PC-3 (cell line): ENCODE data around the gene SLC39A11. TPM values are rescaled to one million over a fixed set of nuclear protein-coding genes. Genes with fewer than 3 reads are reported as not detected.

Source experiments
- ATAC-seq: fragments of 200-7000 bp; cut with Tn5 transposase; 2 replicates; pipeline ENCODE4 v1.9.1; 2020; ENCODE audit warnings: mild to moderate bottlenecking, moderate library complexity
- BruUV-seq: library from RNA; stranded (reverse); fragments of 400-500 nt; replicated peaks from 2 replicates; lab custom pipeline; 2021; lab: Mats Ljungman, UMichigan
- CTCF ChIA-PET: fragments of 300-600 bp; sonication (Branson Sonifier 250); formaldehyde crosslinking; loops from one replicate; lab custom pipeline; 2022; ENCODE audit warnings: antibody characterized with exemption; lab: Charles Lee
- POLR2A ChIA-PET: fragments of 300-600 bp; sonication (Branson Sonifier 250); formaldehyde crosslinking; loops from one replicate; lab custom pipeline; 2022; ENCODE audit warnings: antibody characterized with exemption; ENCODE audit not compliant: unreplicated experiment; lab: Charles Lee
- DNase-seq: peaks from one replicate; pipeline ENCODE4 v3.0.0-alpha.2; 2015
- H2AFZ ChIP-seq: fragments of 300-600 bp; sonication (generic); 2 replicates; pipeline ENCODE4 v1.6.0; 2016; ENCODE audit warnings: antibody characterized with exemption, low read length
- H3F3A ChIP-seq: fragments of 300-600 bp; sonication (generic); one replicate; pipeline ENCODE4 v1.6.0; 2017; ENCODE audit warnings: antibody characterized with exemption, low read length, control low read depth, mild to moderate bottlenecking; ENCODE audit not compliant: unreplicated experiment
- H3K27ac ChIP-seq: fragments of 300-600 bp; sonication (generic); 2 replicates; pipeline ENCODE4 v1.5.1; 2016; ENCODE audit warnings: mild to moderate bottlenecking, low read length
- H3K27me3 ChIP-seq: fragments of 300-600 bp; sonication (generic); 2 replicates; pipeline ENCODE4 v1.6.1; 2016; ENCODE audit warnings: low read length, mixed read lengths
- H3K36me3 ChIP-seq: fragments of 300-600 bp; sonication (generic); 2 replicates; pipeline ENCODE4 v1.6.1; 2016; ENCODE audit warnings: low read depth, mixed run types, low read length, mixed read lengths
- H3K4me1 ChIP-seq: fragments of 300-600 bp; sonication (generic); 2 replicates; pipeline ENCODE4 v1.5.1; 2016; ENCODE audit warnings: low read length; ENCODE audit not compliant: insufficient read depth
- H3K4me2 ChIP-seq: fragments of 300-600 bp; sonication (generic); 2 replicates; pipeline ENCODE4 v1.6.0; 2016; ENCODE audit warnings: low read length
- H3K4me3 ChIP-seq: fragments of 300-600 bp; sonication (generic); 2 replicates; pipeline ENCODE4 v1.5.1; 2016; ENCODE audit warnings: mild to moderate bottlenecking, low read length, mixed read lengths
- H3K79me2 ChIP-seq: fragments of 300-600 bp; sonication (generic); 2 replicates; pipeline ENCODE4 v1.6.1; 2017; ENCODE audit warnings: low read length, mixed read lengths
- H3K9ac ChIP-seq: fragments of 300-600 bp; sonication (generic); 2 replicates; pipeline ENCODE4 v1.6.0; 2016; ENCODE audit warnings: mild to moderate bottlenecking, low read length
- H3K9me2 ChIP-seq: fragments of 300-600 bp; sonication (generic); replicated peaks from 2 replicates; pipeline ENCODE4 v1.6.1; 2016; ENCODE audit warnings: mixed run types, low read length, mixed read lengths
- H3K9me3 ChIP-seq: fragments of 300-600 bp; sonication (generic); 2 replicates; pipeline ENCODE4 v1.6.1; 2016; ENCODE audit warnings: low read length, mixed read lengths
- H4K20me1 ChIP-seq: fragments of 300-600 bp; sonication (generic); 2 replicates; pipeline ENCODE4 v1.6.1; 2016; ENCODE audit warnings: low read length, mixed read lengths
- EZH2 ChIP-seq: fragments of 300-600 bp; sonication (generic); IDR thresholded peaks from one replicate; pipeline ENCODE4 v1.6.1; 2017; ENCODE audit warnings: antibody characterized with exemption, mild to moderate bottlenecking, low read length; ENCODE audit not compliant: unreplicated experiment
- EZH2phosphoT487 ChIP-seq: fragments of 300-600 bp; sonication (generic); IDR thresholded peaks from 2 replicates; pipeline ENCODE4 v1.6.1; 2018; ENCODE audit warnings: mild to moderate bottlenecking, antibody characterized with exemption, low read length, borderline replicate concordance
- intact Hi-C: fragments of 100-400 bp; cut with micrococcal nuclease; formaldehyde crosslinking; loops from 2 replicates; pipeline ENCODE4 v1.9.0; 2023
- total RNA-seq: library from RNA; depleted of rRNA; stranded (reverse); fragments of >200 nt; gene quantifications from 2 replicates; pipeline ENCODE4 v1.2.3, GENCODE V29; 2014
- TF ChIP-seq, protein P1 (sequence below): fragments of 300-600 bp; sonication (generic); conservative IDR thresholded peaks from 2 replicates; pipeline ENCODE4 v1.5.1; 2017; ENCODE audit warnings: antibody characterized with exemption, low read depth, mild to moderate bottlenecking, low read length

SLC39A11 gene
- total RNA-seq, 1 experiment from 2014 or later: 37.7 TPM

DNA sequence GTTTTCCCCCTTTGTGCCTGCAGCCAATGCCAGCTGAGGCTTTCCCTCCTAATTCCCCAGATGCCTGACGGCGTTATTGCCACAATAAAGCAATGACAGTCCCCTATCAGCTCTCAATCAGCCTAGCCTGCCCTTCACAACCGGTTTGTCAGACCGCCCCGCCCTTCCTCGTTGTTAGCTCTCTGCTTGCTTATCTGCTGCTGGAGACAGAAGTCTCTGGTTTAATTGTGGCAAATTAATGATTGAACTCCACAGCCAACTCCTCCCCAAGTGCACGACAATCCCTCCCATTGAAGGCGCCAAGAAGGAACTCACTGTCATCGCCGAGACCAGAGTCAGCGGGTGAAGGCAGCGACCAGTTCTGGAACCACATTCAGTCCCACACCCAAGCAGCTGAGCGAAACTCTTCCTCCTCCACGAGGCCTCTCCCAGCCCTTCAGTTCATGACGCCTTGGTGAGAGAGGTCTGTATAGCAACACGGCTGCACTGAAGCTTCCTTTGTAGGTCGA, 474.4 kb downstream of the SLC39A11 start:
- no peaks in the 10 kb centered on the region for H4K20me1 ChIP-seq
- peak; percentile 76 for DNase-seq
- intact Hi-C loops: no loop called here
- H3F3A ChIP-seq: no peaks in the 10 kb centered on the region
- H3K27me3 ChIP-seq: no peaks in the 10 kb centered on the region
- H3K4me2 ChIP-seq: peak overlapping the region; percentile 67
- peak overlapping the region; percentile 27; the same call in 1 of the 2 replicates for H3K4me3 ChIP-seq
- peak overlapping the region; percentile 54 for H2AFZ ChIP-seq
- no TSS peak for BruUV-seq
- ChIA-PET CTCF (no interaction called here), POLR2A (interaction anchor here (0.9 kb wide), 1 partner anchor 17 kb away, joined by 3 read pairs; no protein-coding TSS in a partner anchor)
- H3K4me1 ChIP-seq: peaks cover 44% of the 10 kb centered on the region
- peak; percentile 19 for ATAC-seq
- H3K9ac ChIP-seq: peak overlapping the region; percentile 25
- H3K9me3 ChIP-seq: no peaks in the 10 kb centered on the region
- peak overlapping the region; percentile 51 for H3K27ac ChIP-seq
- TF ChIP-seq EZH2phosphoT487: no peak
- no peak for TF ChIP-seq EZH2
- TF ChIP-seq, protein P1, sequence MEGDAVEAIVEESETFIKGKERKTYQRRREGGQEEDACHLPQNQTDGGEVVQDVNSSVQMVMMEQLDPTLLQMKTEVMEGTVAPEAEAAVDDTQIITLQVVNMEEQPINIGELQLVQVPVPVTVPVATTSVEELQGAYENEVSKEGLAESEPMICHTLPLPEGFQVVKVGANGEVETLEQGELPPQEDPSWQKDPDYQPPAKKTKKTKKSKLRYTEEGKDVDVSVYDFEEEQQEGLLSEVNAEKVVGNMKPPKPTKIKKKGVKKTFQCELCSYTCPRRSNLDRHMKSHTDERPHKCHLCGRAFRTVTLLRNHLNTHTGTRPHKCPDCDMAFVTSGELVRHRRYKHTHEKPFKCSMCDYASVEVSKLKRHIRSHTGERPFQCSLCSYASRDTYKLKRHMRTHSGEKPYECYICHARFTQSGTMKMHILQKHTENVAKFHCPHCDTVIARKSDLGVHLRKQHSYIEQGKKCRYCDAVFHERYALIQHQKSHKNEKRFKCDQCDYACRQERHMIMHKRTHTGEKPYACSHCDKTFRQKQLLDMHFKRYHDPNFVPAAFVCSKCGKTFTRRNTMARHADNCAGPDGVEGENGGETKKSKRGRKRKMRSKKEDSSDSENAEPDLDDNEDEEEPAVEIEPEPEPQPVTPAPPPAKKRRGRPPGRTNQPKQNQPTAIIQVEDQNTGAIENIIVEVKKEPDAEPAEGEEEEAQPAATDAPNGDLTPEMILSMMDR: no peak
- H3K36me3 ChIP-seq: no peaks in the 10 kb centered on the region
- no peaks in the 10 kb centered on the region for H3K9me2 ChIP-seq
- no peaks in the 10 kb centered on the region for H3K79me2 ChIP-seq

DNA sequence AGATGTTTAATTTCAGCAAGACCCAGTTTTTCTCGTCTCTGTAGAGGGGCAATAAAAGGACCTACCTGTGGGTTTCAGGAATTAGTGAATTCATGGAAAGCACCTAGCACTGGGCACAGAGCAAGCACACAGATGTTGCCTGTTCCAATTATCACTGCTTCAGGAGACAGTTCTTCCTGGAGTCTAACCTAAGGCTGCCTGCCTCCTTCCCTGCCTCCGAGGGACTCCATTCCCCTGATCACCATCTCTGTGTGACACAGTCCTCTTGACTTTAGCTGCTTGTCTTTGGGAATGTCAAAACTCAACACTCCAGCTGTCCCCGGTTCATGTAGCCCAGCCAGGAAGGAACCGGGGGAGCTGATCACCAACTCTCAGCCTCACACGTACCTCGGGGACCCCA, 474.9 kb downstream of the SLC39A11 start:
- ATAC-seq (no peak), DNase-seq (no peak)
- Histone ChIP-seq H3K9me3 (no peaks in the 10 kb centered on the region), H3K4me3 (peak overlapping the region; percentile 27; the same call in 1 of the 2 replicates), H3K4me1 (peaks cover 44% of the 10 kb centered on the region), H3F3A (no peaks in the 10 kb centered on the region), H3K27ac (peak overlapping the region; percentile 51), H3K79me2 (no peaks in the 10 kb centered on the region), H4K20me1 (no peaks in the 10 kb centered on the region), H2AFZ (peak overlapping the region; percentile 54; the same call in 1 of the 2 replicates), H3K36me3 (no peaks in the 10 kb centered on the region), H3K9me2 (no peaks in the 10 kb centered on the region), H3K27me3 (no peaks in the 10 kb centered on the region), H3K9ac (peak overlapping the region; percentile 25; the same call in 1 of the 2 replicates), H3K4me2 (peak overlapping the region; percentile 67)
- BruUV-seq: no TSS peak
- ChIA-PET POLR2A (interaction anchor here (0.9 kb wide), 1 partner anchor 17 kb away, joined by 3 read pairs; no protein-coding TSS in a partner anchor), CTCF (no interaction called here)
- TF ChIP-seq EZH2phosphoT487 (no peak), EZH2 (no peak)
- TF ChIP-seq, protein P1: no peak
- intact Hi-C loops: no loop called here

- H3K36me3 ChIP-seq: no peaks in the 10 kb centered on the region
- ChIA-PET POLR2A (no interaction called here), CTCF (no interaction called here)
- H3K9ac ChIP-seq: no peak overlapping the region
- H3K9me2 ChIP-seq: no peaks in the 10 kb centered on the region
- no peaks in the 10 kb centered on the region for H3K9me3 ChIP-seq
- H3K4me1 ChIP-seq: peaks cover 44% of the 10 kb centered on the region
- H3K27ac ChIP-seq: no peak overlapping the region
- no peak overlapping the region for H3K4me2 ChIP-seq
- H3K79me2 ChIP-seq: no peaks in the 10 kb centered on the region
- DNase-seq: no peak
- intact Hi-C loops: no loop called here
- ATAC-seq: no peak
- H4K20me1 ChIP-seq: no peaks in the 10 kb centered on the region
- TF ChIP-seq, protein P1: no peak
- TF ChIP-seq EZH2 (no peak), EZH2phosphoT487 (no peak)
- no TSS peak for BruUV-seq
- no peaks in the 10 kb centered on the region for H3F3A ChIP-seq
- no peaks in the 10 kb centered on the region for H3K27me3 ChIP-seq
- no peak overlapping the region for H2AFZ ChIP-seq
- H3K4me3 ChIP-seq: no peak overlapping the region
Measured at GRCh38 chr17:72616447-72616846, 476.0 kb downstream of the SLC39A11 start.
